Endometrial microvascular endothelial cells (primary cell): ENCODE measurements around the gene GALNT17. TPM values are rescaled to one million over a fixed set of nuclear protein-coding genes. Genes with fewer than 3 reads are reported as not detected.
"Not testable (repeated sequence)": the region's sequence is repeated elsewhere in the genome, so short reads cannot be mapped to it uniquely, and the experiment has no call there.

ENCODE experiments used
- in situ Hi-C: cut with HindIII; loops from 2 replicates; pipeline ENCODE4 v1.10.0; 2017; ENCODE audit warnings: low sequenced_read_pairs, low pct_unique_long_range_greater_than_20kb; ENCODE audit errors: inconsistent ontology term
- total RNA-seq: library from RNA; depleted of rRNA; stranded (reverse); fragments of >200 nt; gene quantifications from one replicate; pipeline ENCODE4 v1.2.3, GENCODE V29; 2015; ENCODE audit errors: inconsistent ontology term

The GALNT17 gene
- total RNA-seq, 1 donor from 2014 or later, result not detected

- in situ Hi-C loops, result no loop called here
Observed at GRCh38 chr7:71712653-71713180, 580.8 kb downstream of the GALNT17 start.

- in situ Hi-C loops, result no loop called here
Observed at GRCh38 chr7:71716690-71717089, 584.7 kb downstream of the GALNT17 start.

GRCh38 chr7:71718563-71718962, 586.6 kb downstream of the GALNT17 start:
- in situ Hi-C loops, result no loop called here

- in situ Hi-C loops, result no loop called here
Observed at GRCh38 chr7:71721742-71722141, 589.8 kb downstream of the GALNT17 start.

GRCh38 chr7:71723859-71724258, 591.9 kb downstream of the GALNT17 start:
- in situ Hi-C loops, result no loop called here

- in situ Hi-C loops, result no loop called here
Observed at GRCh38 chr7:71727347-71727746, 595.4 kb downstream of the GALNT17 start.

- in situ Hi-C loops, result no loop called here
Observed at GRCh38 chr7:71731740-71732139, 599.8 kb downstream of the GALNT17 start.

GRCh38 chr7:71733107-71733870, 601.3 kb downstream of the GALNT17 start:
- in situ Hi-C loops, result no loop called here

- in situ Hi-C loops, result no loop called here
Observed at GRCh38 chr7:71735961-71736556, 604.1 kb downstream of the GALNT17 start.

- in situ Hi-C loops, result not testable (repeated sequence)
Observed at GRCh38 chr7:71737931-71738540, 606.1 kb downstream of the GALNT17 start.

GRCh38 chr7:71739520-71740173, 607.7 kb downstream of the GALNT17 start:
- in situ Hi-C loops, result no loop called here

- in situ Hi-C loops, result no loop called here
Observed at GRCh38 chr7:71740174-71740560, 608.2 kb downstream of the GALNT17 start.

GRCh38 chr7:71746006-71746405, 614.1 kb downstream of the GALNT17 start:
- in situ Hi-C loops, result no loop called here

GRCh38 chr7:71750290-71750689, 618.3 kb downstream of the GALNT17 start:
- in situ Hi-C loops, result no loop called here

- in situ Hi-C loops, result no loop called here
Observed at GRCh38 chr7:71752171-71752935, 620.4 kb downstream of the GALNT17 start.

GRCh38 chr7:71753236-71753635, 621.3 kb downstream of the GALNT17 start:
- in situ Hi-C loops, result no loop called here

GRCh38 chr7:71753956-71754664, 622.2 kb downstream of the GALNT17 start:
- in situ Hi-C loops, result no loop called here

- in situ Hi-C loops, result no loop called here
Observed at GRCh38 chr7:71754828-71755227, 622.9 kb downstream of the GALNT17 start.
